Vagina (tissue), 2 donors: ENCODE data around the gene TBC1D32.

ENCODE experiments used
- POLR2AphosphoS5 ChIP-seq, 2 donors: sonication (generic); formaldehyde crosslinking; IDR thresholded peaks; one replicate each; pipeline ENCODE4 v1.9.0; 2017; ENCODE audit warnings: antibody characterized with exemption in 2 of 2, mild to moderate bottlenecking in 2 of 2, low read depth in 1 of 2; ENCODE audit not compliant: insufficient read depth in 1 of 2
- TF ChIP-seq, protein P1 (sequence below), 3 experiments: fragments of 450-650 bp in 2 of 3; fragments of 200-600 bp in 1 of 3; sonication (generic) in 1 of 3; IDR thresholded peaks; one replicate each; pipeline ENCODE4 v1.5.1; 2017 to 2019; ENCODE audit warnings: antibody characterized with exemption in 3 of 3, mild to moderate bottlenecking in 2 of 3, moderate library complexity in 2 of 3

DNA sequence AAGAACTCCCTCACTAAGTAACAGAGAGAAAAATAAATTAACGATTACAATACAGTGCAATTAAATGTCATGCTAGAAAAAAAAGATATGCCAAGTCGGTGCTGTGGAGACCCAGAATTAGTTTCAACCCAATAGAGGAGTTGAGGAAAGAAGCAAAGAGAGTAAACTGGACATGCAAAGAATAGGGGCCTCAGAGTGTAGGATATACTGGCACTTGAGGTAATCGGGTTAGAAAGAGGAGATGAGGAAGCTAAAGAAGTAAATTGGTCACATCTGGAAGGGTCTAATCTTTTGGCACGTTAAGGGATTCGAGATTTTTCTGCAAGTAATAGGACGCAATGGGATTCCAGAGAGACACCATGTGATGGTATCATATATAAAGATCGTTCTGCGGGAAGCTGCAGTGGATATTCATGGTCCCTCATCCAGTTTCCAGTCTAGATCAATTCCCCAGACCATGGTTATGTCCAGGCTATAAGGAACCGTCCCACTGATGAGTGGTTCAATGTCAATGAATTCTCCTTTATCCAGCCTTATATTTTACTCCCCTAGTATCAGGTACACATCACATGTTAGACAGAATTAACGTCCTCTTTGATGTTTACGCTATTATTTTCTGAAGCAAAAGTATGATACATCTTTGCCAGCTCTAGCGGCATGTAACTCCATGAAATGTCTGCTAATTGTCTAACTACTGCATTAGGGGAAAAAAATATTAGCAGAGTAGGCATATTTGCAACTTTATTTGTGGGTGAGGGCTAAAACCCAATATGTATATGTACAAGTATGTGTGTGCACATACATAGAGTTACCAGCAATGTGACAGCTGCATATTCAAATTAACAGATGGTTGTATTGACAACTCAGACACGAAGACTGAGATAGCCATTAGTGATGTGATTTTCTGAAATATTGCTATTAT lies 1.1 kb upstream of the TBC1D32 start:
- TF ChIP-seq, protein P1, sequence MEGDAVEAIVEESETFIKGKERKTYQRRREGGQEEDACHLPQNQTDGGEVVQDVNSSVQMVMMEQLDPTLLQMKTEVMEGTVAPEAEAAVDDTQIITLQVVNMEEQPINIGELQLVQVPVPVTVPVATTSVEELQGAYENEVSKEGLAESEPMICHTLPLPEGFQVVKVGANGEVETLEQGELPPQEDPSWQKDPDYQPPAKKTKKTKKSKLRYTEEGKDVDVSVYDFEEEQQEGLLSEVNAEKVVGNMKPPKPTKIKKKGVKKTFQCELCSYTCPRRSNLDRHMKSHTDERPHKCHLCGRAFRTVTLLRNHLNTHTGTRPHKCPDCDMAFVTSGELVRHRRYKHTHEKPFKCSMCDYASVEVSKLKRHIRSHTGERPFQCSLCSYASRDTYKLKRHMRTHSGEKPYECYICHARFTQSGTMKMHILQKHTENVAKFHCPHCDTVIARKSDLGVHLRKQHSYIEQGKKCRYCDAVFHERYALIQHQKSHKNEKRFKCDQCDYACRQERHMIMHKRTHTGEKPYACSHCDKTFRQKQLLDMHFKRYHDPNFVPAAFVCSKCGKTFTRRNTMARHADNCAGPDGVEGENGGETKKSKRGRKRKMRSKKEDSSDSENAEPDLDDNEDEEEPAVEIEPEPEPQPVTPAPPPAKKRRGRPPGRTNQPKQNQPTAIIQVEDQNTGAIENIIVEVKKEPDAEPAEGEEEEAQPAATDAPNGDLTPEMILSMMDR (IDR thresholded peaks at IDR 0.05) = no peak
- no peak for TF ChIP-seq POLR2AphosphoS5 (IDR thresholded peaks at IDR 0.05; ENCODE audit: insufficient read depth in 1 of 2, low read depth in 1 of 2)
